ENCODE results near the gene SGTA. TPM values are rescaled to one million over a fixed set of nuclear protein-coding genes. Genes with fewer than 3 reads are reported as not detected.

SGTA gene
- total and polyA plus RNA-seq, 2 of the 8 experiments (the other 6 are each of a cell fraction or from before 2014, with no cell fraction given): 86.8 to 130 TPM

- no peak overlapping the region for H2BK120ac ChIP-seq (replicated peaks; ENCODE audit: low read depth, low read length)
- no peak overlapping the region for H2AK5ac ChIP-seq (ENCODE audit: low read depth, low read length)
- H3K18ac ChIP-seq (ENCODE audit: extremely low read depth, low read length): no peak overlapping the region
- no peak for TF ChIP-seq ZNF274 (IDR thresholded peaks at IDR 0.05; ENCODE audit: borderline replicate concordance, extremely low read depth, low read length)
- TF ChIP-seq CEBPB (IDR thresholded peaks at IDR 0.05; ENCODE audit: low read depth, low read length): peak; percentile 44; the same call in 1 of the 2 replicates
- no peak overlapping the region for H3K9ac ChIP-seq (replicated peaks in 1 of 4; ENCODE audit: extremely low read depth in 1 of 4, low read depth in 3 of 4, low read length in 3 of 4)
- no peak overlapping the region for H3K4ac ChIP-seq (replicated peaks; ENCODE audit: insufficient read length, low read depth, low read length)
- H2BK15ac ChIP-seq (ENCODE audit: low read length): no peak overlapping the region
- no peaks in the 10 kb centered on the region for H3K27me3 ChIP-seq (replicated peaks in 1 of 4; ENCODE audit: control insufficient read depth in 3 of 4, extremely low read depth in 1 of 4, insufficient read depth in 3 of 4, low read length in 3 of 4)
- no peaks in the 10 kb centered on the region for H3K4me1 ChIP-seq (replicated peaks in 1 of 4; ENCODE audit: control insufficient read depth in 3 of 4, insufficient read depth in 4 of 4, low read length in 3 of 4)
- 91% methylated on average over 14 of the region's 15 CpGs; no CpG with 5 or more reads in 1 of the 2 experiments for WGBS, 2 experiments (ENCODE audit: extremely low coverage in 1 of 2, insufficient coverage in 1 of 2, insufficient read length in 1 of 2, insufficient replicate concordance in 2 of 2, low coverage in 1 of 2, low lambda C conversion rate in 2 of 2, missing lambda C conversion rate in 1 of 2)
- H3K23ac ChIP-seq (ENCODE audit: insufficient read length): no peak overlapping the region
- H3K27ac ChIP-seq (ENCODE audit: low read depth, low read length): no peak overlapping the region
- H4K5ac ChIP-seq (ENCODE audit: insufficient read length, low read depth, low read length): no peak overlapping the region
- no peak overlapping the region for H3K56ac ChIP-seq (replicated peaks; ENCODE audit: insufficient read length, low read depth, low read length)
- H3K4me2 ChIP-seq (ENCODE audit: insufficient read depth in 1 of 2, low read depth in 2 of 2, low read length in 2 of 2): no peak overlapping the region
- H4K91ac ChIP-seq (replicated peaks; ENCODE audit: insufficient read length, low read length): no peak overlapping the region
- no peak overlapping the region for H3K4me3 ChIP-seq (ENCODE audit: extremely low read depth in 1 of 4, insufficient read depth in 2 of 4, low read depth in 3 of 4, low read length in 4 of 4)
- no peak for DNase-seq (ENCODE audit: low read depth in 1 of 2, low spot score in 2 of 2)
- H2BK20ac ChIP-seq (ENCODE audit: low read length): no peak overlapping the region
- FAIRE-seq: no peak
- no peaks in the 10 kb centered on the region for H3K9me3 ChIP-seq (ENCODE audit: insufficient read depth in 2 of 2, low read depth in 1 of 2, low read length in 1 of 2)
- no peak overlapping the region for H2BK12ac ChIP-seq (ENCODE audit: low read depth, low read length)
- no peak overlapping the region for H3K14ac ChIP-seq (ENCODE audit: insufficient read length)
- peaks cover 0 to 2% of the 10 kb centered on the region in 2 experiments; a peak in 1 of 4 replicates for H3K79me2 ChIP-seq (ENCODE audit: control insufficient read depth in 1 of 2, insufficient read depth in 2 of 2, low read length in 2 of 2)
- H3K36me3 ChIP-seq (ENCODE audit: control insufficient read depth in 2 of 4, insufficient read depth in 4 of 4, low read length in 3 of 4): peaks cover 3 to 30% (median 8%) of the 10 kb centered on the region in 4 experiments; a peak in 6 of 8 replicates
- H2AFZ ChIP-seq (ENCODE audit: low read length): no peak overlapping the region
- ChIA-PET CTCF (ENCODE audit: partially characterized antibody) (interaction anchor here (0.7 to 4.3 kb wide), 4 partner anchors 13 to 122 kb away, joined by 3 to 16 read pairs (median 5); no protein-coding TSS in a partner anchor), POLR2A (ENCODE audit: partially characterized antibody) (interaction anchor here (1.2 to 2.2 kb wide), 4 partner anchors 13 to 261 kb away, joined by 3 to 6 read pairs (median 4); partner anchors contain the start of gene GADD45B)
- H4K8ac ChIP-seq (ENCODE audit: extremely low read depth, insufficient read depth, low read length): no peak overlapping the region
- 0 out of 2 replicates have a peak, but pooled peaks cover 5% of the 10 kb centered on the region for H3K23me2 ChIP-seq (ENCODE audit: low read depth, low read length)
- H3K79me1 ChIP-seq (ENCODE audit: low read depth, low read length): no peaks in the 10 kb centered on the region
- H4K20me1 ChIP-seq (replicated peaks in 1 of 2; ENCODE audit: control insufficient read depth in 1 of 2, insufficient read depth in 2 of 2, low read length in 2 of 2): peaks cover 4 to 28% of the 10 kb centered on the region in 2 experiments
- H2BK5ac ChIP-seq (ENCODE audit: low read depth, low read length): no peak overlapping the region
Measured at GRCh38 chr19:2736550-2737190, 46.4 kb downstream of the SGTA start.

All from H1 (cell line).